HEK293 (cell line): ENCODE measurements around the gene NFIX.

Source experiments
- CTCF ChIA-PET: fragments of 350-600 bp; formaldehyde crosslinking; extraction: SDS; loops from one replicate; lab custom pipeline; 2021; ENCODE audit warnings: antibody characterized with exemption; lab: Yijun Ruan, JAX
- POLR2A ChIA-PET: fragments of 300-600 bp; formaldehyde crosslinking; extraction: SDS; loops from one replicate; lab custom pipeline; 2020; ENCODE audit warnings: antibody characterized with exemption, inconsistent platforms; lab: Yijun Ruan, JAX
- H3K27ac ChIP-seq: fragments of 200-500 bp; sonication (Bioruptor generic); 2 replicates; pipeline ENCODE4 v1.5.1; 2014; ENCODE audit warnings: low read depth, low read length, control low read depth, inconsistent platforms; ENCODE audit errors: extremely low read depth
- H3K36me3 ChIP-seq, 2 experiments: fragments of 200-500 bp in 1 of 2; sonication (Bioruptor generic) in 1 of 2; 1 replicate in 1 of 2; 2 replicates in 1 of 2; pipeline ENCODE4 v1.5.1; 2014 to 2017; ENCODE audit warnings: inconsistent platforms in 2 of 2, low read length in 2 of 2; ENCODE audit not compliant: control insufficient read depth in 2 of 2, insufficient read depth in 1 of 2
- H3K4me1 ChIP-seq: fragments of 200-500 bp; sonication (Bioruptor generic); 2 replicates; pipeline ENCODE4 v1.5.1; 2014; ENCODE audit warnings: mild to moderate bottlenecking, low read length, inconsistent platforms; ENCODE audit not compliant: control insufficient read depth, insufficient read depth
- H3K4me3 ChIP-seq: 2 replicates; pipeline ENCODE4 v1.5.1; 2011; ENCODE audit warnings: low read depth, mild to moderate bottlenecking, control low read depth, low read length, moderate library complexity
- H3K9me3 ChIP-seq: fragments of 200-500 bp; sonication (Bioruptor generic); 2 replicates; pipeline ENCODE4 v1.5.1; 2014; ENCODE audit warnings: low read depth, low read length, inconsistent platforms; ENCODE audit not compliant: control insufficient read depth, insufficient read depth
- GLI2 ChIP-seq: fragments of 450-650 bp; formaldehyde crosslinking; IDR thresholded peaks from 2 replicates; pipeline ENCODE4; 2017; ENCODE audit warnings: missing biosample characterization, missing genetic modification characterization, low read depth, borderline replicate concordance
- REST ChIP-seq: fragments of 450-650 bp; formaldehyde crosslinking; IDR thresholded peaks from 2 replicates; pipeline ENCODE4 v1.5.1; 2016; ENCODE audit warnings: missing biosample characterization, missing genetic modification characterization
- TRIM28 ChIP-seq: IDR thresholded peaks from 2 replicates; pipeline ENCODE4 v1.6.1; 2011; ENCODE audit warnings: low read length, control low read depth, borderline replicate concordance
- ZBTB26 ChIP-seq: fragments of 450-650 bp; formaldehyde crosslinking; optimal IDR thresholded peaks from 2 replicates; pipeline ENCODE3; 2016; ENCODE audit warnings: missing biosample characterization, mild to moderate bottlenecking, missing genetic modification characterization
- ZFP3 ChIP-seq: fragments of 450-650 bp; formaldehyde crosslinking; IDR thresholded peaks from 2 replicates; pipeline ENCODE4 v1.5.1; 2016; ENCODE audit warnings: low read depth, missing biosample characterization, missing genetic modification characterization
- ZNF133 ChIP-seq: fragments of 450-650 bp; formaldehyde crosslinking; IDR thresholded peaks from 2 replicates; pipeline ENCODE4 v1.5.1; 2016; ENCODE audit warnings: missing biosample characterization, missing genetic modification characterization
- ZNF16 ChIP-seq: fragments of 450-650 bp; formaldehyde crosslinking; IDR thresholded peaks from 2 replicates; pipeline ENCODE4 v1.5.1; 2016; ENCODE audit warnings: low read depth, missing biosample characterization, missing genetic modification characterization
- ZNF221 ChIP-seq: fragments of 450-650 bp; formaldehyde crosslinking; IDR thresholded peaks from 2 replicates; pipeline ENCODE4 v1.5.1; 2017; ENCODE audit warnings: missing biosample characterization, missing genetic modification characterization, borderline replicate concordance
- ZNF23 ChIP-seq: fragments of 450-650 bp; formaldehyde crosslinking; IDR thresholded peaks from 2 replicates; pipeline ENCODE4 v1.5.1; 2016; ENCODE audit warnings: missing biosample characterization, missing genetic modification characterization, borderline replicate concordance
- ZNF266 ChIP-seq: fragments of 450-650 bp; formaldehyde crosslinking; IDR thresholded peaks from 2 replicates; pipeline ENCODE4 v1.5.1; 2016; ENCODE audit warnings: missing biosample characterization, missing genetic modification characterization, low read depth
- ZNF311 ChIP-seq: fragments of 450-650 bp; formaldehyde crosslinking; IDR thresholded peaks from 2 replicates; pipeline ENCODE4 v1.5.1; 2017; ENCODE audit warnings: missing biosample characterization, missing genetic modification characterization, borderline replicate concordance
- ZNF324 ChIP-seq: fragments of 450-650 bp; formaldehyde crosslinking; IDR thresholded peaks from 2 replicates; pipeline ENCODE4 v1.5.1; 2016; ENCODE audit warnings: missing biosample characterization, missing genetic modification characterization
- ZNF433 ChIP-seq: fragments of 450-650 bp; formaldehyde crosslinking; IDR thresholded peaks from 2 replicates; pipeline ENCODE4 v1.5.1; 2016; ENCODE audit warnings: missing biosample characterization, missing genetic modification characterization, low read depth
- ZNF48 ChIP-seq: fragments of 450-650 bp; formaldehyde crosslinking; IDR thresholded peaks from 2 replicates; pipeline ENCODE4 v1.5.1; 2016; ENCODE audit warnings: missing biosample characterization, missing genetic modification characterization
- ZNF513 ChIP-seq: fragments of 450-650 bp; IDR thresholded peaks from 2 replicates; pipeline ENCODE4 v1.5.1; 2018; ENCODE audit warnings: missing biosample characterization, missing genetic modification characterization
- ZNF549 ChIP-seq: fragments of 450-650 bp; IDR thresholded peaks from 2 replicates; pipeline ENCODE4 v1.5.1; 2018; ENCODE audit warnings: missing biosample characterization, missing genetic modification characterization, mild to moderate bottlenecking, inconsistent platforms, moderate library complexity
- ZNF664 ChIP-seq: fragments of 450-650 bp; formaldehyde crosslinking; IDR thresholded peaks from 2 replicates; pipeline ENCODE4 v1.5.1; 2016; ENCODE audit warnings: missing biosample characterization, missing genetic modification characterization
- ZNF692 ChIP-seq: fragments of 450-650 bp; formaldehyde crosslinking; IDR thresholded peaks from 2 replicates; pipeline ENCODE4 v1.5.1; 2016; ENCODE audit warnings: missing biosample characterization, missing genetic modification characterization
- ZNF785 ChIP-seq: fragments of 450-650 bp; formaldehyde crosslinking; IDR thresholded peaks from 2 replicates; pipeline ENCODE4 v1.5.1; 2016; ENCODE audit warnings: missing biosample characterization, missing genetic modification characterization

NFIX gene

GRCh38 chr19:13024951-13025697 is 29.8 kb downstream of the NFIX start:
- POLR2A ChIA-PET, result interaction anchor here (0.5 kb wide), 1 partner anchor 86 kb away, joined by 4 read pairs; no protein-coding TSS in a partner anchor

GRCh38 chr19:13025819-13026456 is 30.7 kb downstream of the NFIX start:
- Histone ChIP-seq H3K4me1 (peaks cover 14% of the 10 kb centered on the region), H3K27ac (no peak overlapping the region; the same call in 1 of the 2 replicates), H3K9me3 (no peaks in the 10 kb centered on the region), H3K36me3 (no peaks in the 10 kb centered on the region), H3K4me3 (no peak overlapping the region)
- POLR2A ChIA-PET, result no interaction called here
- TF ChIP-seq ZNF311 (tag by site-specific recombination), result no peak
- 0 out of 2 replicates have a peak, but pooled peaks have one; percentile 18 for TF ChIP-seq ZFP3 (tag by site-specific recombination)
- no peak for TF ChIP-seq ZNF23 (tag by site-specific recombination)
- CTCF ChIA-PET, result interaction anchor here (0.6 kb wide), 2 partner anchors 11 to 782 kb away, joined by 3 to 4 read pairs; no protein-coding TSS in a partner anchor

More at GRCh38 chr19:13024951-13025697, 29.8 kb downstream of the NFIX start:
- TF ChIP-seq ZNF549 (tag by site-specific recombination), result no peak
- no peak for TF ChIP-seq GLI2 (tag by site-specific recombination)
- TF ChIP-seq TRIM28, result no peak
- TF ChIP-seq, all 188 proteins: peak for 0
- Histone ChIP-seq H3K27ac (no peak overlapping the region), H3K9me3 (no peaks in the 10 kb centered on the region), H3K4me1 (peaks cover 14% of the 10 kb centered on the region), H3K4me3 (no peak overlapping the region), H3K36me3 (no peaks in the 10 kb centered on the region)
- CTCF ChIA-PET, result interaction anchor here (0.6 to 1.0 kb wide), 3 partner anchors 10 to 60 kb away, joined by 3 to 4 read pairs (median 3); no protein-coding TSS in a partner anchor

GRCh38 chr19:13026462-13027370 is 31.4 kb downstream of the NFIX start:
- Histone ChIP-seq H3K9me3 (no peaks in the 10 kb centered on the region), H3K27ac (no peak overlapping the region; the same call in 1 of the 2 replicates), H3K4me1 (peaks cover 18% of the 10 kb centered on the region), H3K4me3 (no peak overlapping the region), H3K36me3 (no peaks in the 10 kb centered on the region)
- CTCF ChIA-PET, result interaction anchor here (0.6 to 8.6 kb wide), 5 partner anchors 22 to 1291 kb away, joined by 3 to 247 read pairs (median 4); no protein-coding TSS in a partner anchor
- POLR2A ChIA-PET, result no interaction called here
- TF ChIP-seq ZNF133 (tag by site-specific recombination), result no peak; the same call in 1 of the 2 replicates
- TF ChIP-seq ZNF664, result peak; percentile 51; the same call in 1 of the 2 replicates
- no peak for TF ChIP-seq ZNF221 (tag by site-specific recombination)
- TF ChIP-seq ZNF785, result peak; percentile 95
- TF ChIP-seq ZBTB26, result no peak
- no peak for TF ChIP-seq ZNF266 (tag by site-specific recombination)
- peak; percentile 74; the same call in 1 of the 2 replicates for TF ChIP-seq ZNF324 (tag by site-specific recombination)
- no peak for TF ChIP-seq ZNF16 (tag by site-specific recombination)
- peak; percentile 57; the same call in 1 of the 2 replicates for TF ChIP-seq REST (tag by site-specific recombination)
- TF ChIP-seq ZNF692 (tag by site-specific recombination), result peak; percentile 96
- no peak for TF ChIP-seq ZNF433
- no peak for TF ChIP-seq ZNF513
- no peak for TF ChIP-seq ZNF48 (tag by site-specific recombination)
